Fibroblast of villous mesenchyme (primary cell): ENCODE measurements around the gene FOXP3. TPM values are rescaled to one million over a fixed set of nuclear protein-coding genes. Genes with fewer than 3 reads are reported as not detected.

Experiments used
- DNase-seq: peaks from one replicate; pipeline ENCODE4 v3.0.0-alpha.2; 2010; ENCODE audit warnings: low read depth
- H3K4me3 ChIP-seq: 2 replicates; pipeline ENCODE4 v1.5.1; 2011; ENCODE audit warnings: low read depth, mild to moderate bottlenecking, low read length
- CTCF ChIP-seq: IDR thresholded peaks from 2 replicates; pipeline ENCODE4 v1.5.1; 2012; ENCODE audit warnings: low read depth, mild to moderate bottlenecking, low read length; ENCODE audit not compliant: insufficient read depth
- total RNA-seq: library from RNA; depleted of rRNA; stranded (reverse); fragments of >200 nt; gene quantifications from 2 replicates; pipeline ENCODE4 v1.2.3, GENCODE V29; 2012

Gene FOXP3
- total RNA-seq, 1 donor, result under 0.01 TPM

GRCh38 chrX:49210406-49210805, 54.1 kb downstream of the FOXP3 start:
- no peak for TF ChIP-seq CTCF
- DNase-seq, result no peak
- H3K4me3 ChIP-seq, result no peak overlapping the region

GRCh38 chrX:49209434-49210251, 54.9 kb downstream of the FOXP3 start:
- TF ChIP-seq CTCF, result no peak

GRCh38 chrX:49208399-49208798, 56.1 kb downstream of the FOXP3 start:
- no peak overlapping the region for H3K4me3 ChIP-seq
- no peak for TF ChIP-seq CTCF
- no peak for DNase-seq

More at GRCh38 chrX:49209434-49210251, 54.9 kb downstream of the FOXP3 start:
- H3K4me3 ChIP-seq, result no peak overlapping the region
- peak; percentile 0 for DNase-seq

GRCh38 chrX:49206543-49206942, 58.0 kb downstream of the FOXP3 start:
- TF ChIP-seq CTCF, result no peak
- H3K4me3 ChIP-seq, result no peak overlapping the region
- DNase-seq, result no peak

GRCh38 chrX:49205443-49205842, 59.1 kb downstream of the FOXP3 start:
- no peak for DNase-seq
- TF ChIP-seq CTCF, result no peak
- no peak overlapping the region for H3K4me3 ChIP-seq

GRCh38 chrX:49204709-49205108, 59.8 kb downstream of the FOXP3 start:
- TF ChIP-seq CTCF, result no peak
- H3K4me3 ChIP-seq, result no peak overlapping the region
- DNase-seq, result no peak
